NCI-H2081 treated with DMSO at 0.1 percent for 48 hours (cell line): ENCODE results near the gene FMO4.
A peak's percentile ranks its signal among the peaks of the same experiment; 100 is the strongest.
"Not testable (repeated sequence)": the region's sequence is repeated elsewhere in the genome, so short reads cannot be mapped to it uniquely, and the experiment has no call there.

Experiments
- DNase-seq: peaks from one replicate; lab custom pipeline; 2025; lab: John Stamatoyannopoulos, UW

The FMO4 gene, protein sequence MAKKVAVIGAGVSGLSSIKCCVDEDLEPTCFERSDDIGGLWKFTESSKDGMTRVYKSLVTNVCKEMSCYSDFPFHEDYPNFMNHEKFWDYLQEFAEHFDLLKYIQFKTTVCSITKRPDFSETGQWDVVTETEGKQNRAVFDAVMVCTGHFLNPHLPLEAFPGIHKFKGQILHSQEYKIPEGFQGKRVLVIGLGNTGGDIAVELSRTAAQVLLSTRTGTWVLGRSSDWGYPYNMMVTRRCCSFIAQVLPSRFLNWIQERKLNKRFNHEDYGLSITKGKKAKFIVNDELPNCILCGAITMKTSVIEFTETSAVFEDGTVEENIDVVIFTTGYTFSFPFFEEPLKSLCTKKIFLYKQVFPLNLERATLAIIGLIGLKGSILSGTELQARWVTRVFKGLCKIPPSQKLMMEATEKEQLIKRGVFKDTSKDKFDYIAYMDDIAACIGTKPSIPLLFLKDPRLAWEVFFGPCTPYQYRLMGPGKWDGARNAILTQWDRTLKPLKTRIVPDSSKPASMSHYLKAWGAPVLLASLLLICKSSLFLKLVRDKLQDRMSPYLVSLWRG

DNA sequence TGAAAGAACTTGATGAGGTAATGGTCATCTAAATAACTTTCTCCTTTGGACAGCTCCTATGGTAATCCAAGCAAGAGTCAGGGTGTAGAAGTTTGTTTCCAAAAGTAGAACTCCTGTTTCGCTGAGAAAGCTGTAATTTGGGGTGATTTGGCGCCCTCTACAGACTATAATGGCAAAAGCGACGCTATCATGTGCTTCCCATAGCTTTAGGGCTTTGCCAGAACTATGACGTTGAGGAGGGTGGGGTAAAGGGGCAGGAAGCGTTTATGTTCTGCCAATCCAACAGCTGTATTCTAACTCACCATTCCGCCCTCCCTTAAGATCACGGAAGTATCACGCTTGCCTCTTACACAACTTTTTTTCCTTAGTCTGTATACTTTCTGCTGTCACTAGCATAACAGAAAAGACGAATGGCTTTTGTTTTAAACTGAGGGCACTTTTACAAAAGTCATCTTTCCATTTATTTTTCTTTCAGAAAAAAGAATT is at the start of gene FMO4:
Gene FMO4 (plus strand): TSS at position 349 of the 486 bp plus-strand sequence. CDS start 5,643 bp downstream, outside the sequence.
- DNase-seq = peak; percentile 90

DNA sequence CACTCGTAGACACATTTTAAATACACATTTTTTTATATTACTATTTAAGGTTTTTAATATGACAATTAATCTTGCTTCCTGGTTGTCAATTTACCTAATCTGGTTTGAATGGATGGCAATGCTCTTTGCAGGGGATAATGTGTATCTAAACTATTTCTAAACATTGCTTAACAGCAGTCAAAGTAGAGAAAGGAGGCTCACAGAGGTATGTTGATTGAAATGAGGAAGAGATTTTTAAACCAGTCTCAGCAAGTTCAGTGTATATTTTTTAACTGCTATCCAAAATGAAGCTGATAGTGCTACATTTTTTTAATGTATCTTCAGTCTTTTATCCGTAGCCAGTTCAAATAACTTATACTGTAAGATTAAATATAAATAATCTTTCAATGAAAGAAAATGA is 48.3 kb upstream of the FMO4 start:
- no peak for DNase-seq

DNA sequence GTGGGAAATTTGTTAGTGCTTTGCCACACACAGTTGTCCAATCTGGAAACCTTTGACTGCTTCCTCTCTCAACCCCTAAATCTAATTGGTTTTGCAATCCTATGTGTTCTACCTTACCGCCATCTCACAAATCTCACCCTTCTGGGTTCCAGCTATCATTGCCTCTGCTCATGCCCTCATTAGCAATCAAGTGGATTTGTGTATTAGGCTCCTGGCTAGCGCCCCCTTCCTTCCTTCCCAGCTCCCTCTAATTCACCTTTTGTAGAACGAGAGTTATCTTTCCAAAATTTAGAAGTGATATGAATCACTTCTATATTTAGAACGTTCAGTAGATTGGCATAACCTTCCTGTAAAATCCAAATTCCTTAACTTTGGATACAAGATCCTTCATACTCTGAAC is 47.1 kb upstream of the FMO4 start:
- DNase-seq = no peak

DNA sequence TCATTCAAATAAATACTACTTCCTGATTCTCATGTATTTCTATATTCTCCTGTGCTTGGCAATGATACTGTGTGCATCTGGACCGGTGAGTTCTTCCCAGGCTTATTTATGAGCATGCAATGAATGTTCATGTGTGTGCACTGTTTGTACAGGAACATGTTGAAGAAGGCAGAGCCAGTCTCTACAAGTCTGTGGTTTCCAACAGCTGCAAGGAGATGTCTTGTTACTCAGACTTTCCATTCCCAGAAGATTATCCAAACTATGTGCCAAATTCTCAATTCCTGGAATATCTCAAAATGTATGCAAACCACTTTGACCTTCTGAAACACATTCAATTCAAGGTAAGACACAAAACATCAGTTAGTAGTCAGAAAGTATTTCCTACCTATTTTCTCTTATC is 46.6 kb upstream of the FMO4 start:
- no peak for DNase-seq

DNA sequence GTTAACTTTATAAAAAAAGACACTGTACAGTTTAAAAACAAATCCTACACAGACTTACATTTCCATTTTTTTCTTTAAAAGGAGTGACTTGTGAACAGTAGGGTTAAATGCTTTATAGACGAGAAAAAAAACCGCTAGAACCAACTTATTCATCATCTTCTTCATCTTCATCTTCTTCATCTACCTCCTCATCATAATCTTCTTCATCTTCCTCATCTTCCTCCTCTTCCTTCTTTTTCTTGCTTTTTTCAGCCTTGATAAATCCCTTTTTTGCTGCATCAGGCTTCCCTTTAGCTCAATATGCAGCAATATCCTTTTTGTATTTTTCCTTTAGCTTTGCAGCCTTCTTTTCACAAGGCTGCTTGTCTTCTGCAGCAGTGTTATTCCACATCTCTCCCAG is 43.2 kb upstream of the FMO4 start:
- DNase-seq = no peak

DNA sequence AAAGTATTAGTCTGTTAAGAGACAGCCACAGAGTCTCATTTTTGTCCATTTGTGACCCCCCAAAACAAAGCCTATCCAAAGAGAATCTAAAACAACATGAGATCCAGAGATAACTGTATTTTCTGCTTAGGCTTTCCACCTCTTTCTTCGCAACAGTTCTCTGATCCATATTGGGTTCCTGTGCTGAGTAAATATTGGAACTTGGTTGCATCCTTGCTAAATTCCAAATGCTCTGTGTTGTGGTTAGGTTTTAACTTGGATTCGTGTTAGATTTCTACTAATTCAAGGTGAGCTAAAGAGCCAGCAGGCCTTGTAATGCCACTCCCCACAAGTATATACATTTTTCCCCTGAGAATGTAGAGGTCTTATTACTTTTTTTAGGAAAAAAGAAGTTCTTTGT is 36.4 kb upstream of the FMO4 start:
- DNase-seq = no peak

DNA sequence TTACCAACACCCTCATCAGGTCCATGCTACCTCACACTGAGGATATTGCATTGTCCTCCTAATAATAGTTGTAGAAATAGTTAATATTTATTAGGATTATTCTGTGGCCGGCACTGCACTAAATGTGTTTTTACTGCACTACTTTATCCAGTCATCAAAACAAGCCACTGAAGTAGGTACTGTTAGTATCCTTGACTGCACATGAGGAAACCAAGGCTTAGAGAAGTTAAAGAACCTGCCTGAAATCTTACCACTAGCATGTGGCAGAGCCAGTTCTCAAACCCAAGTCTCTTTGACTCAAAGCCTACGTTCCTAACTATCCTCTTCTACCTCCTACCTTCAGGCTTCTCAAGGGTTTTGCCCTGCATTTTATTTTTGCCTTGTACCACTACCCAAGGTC is 34.7 kb upstream of the FMO4 start:
- no peak for DNase-seq

DNA sequence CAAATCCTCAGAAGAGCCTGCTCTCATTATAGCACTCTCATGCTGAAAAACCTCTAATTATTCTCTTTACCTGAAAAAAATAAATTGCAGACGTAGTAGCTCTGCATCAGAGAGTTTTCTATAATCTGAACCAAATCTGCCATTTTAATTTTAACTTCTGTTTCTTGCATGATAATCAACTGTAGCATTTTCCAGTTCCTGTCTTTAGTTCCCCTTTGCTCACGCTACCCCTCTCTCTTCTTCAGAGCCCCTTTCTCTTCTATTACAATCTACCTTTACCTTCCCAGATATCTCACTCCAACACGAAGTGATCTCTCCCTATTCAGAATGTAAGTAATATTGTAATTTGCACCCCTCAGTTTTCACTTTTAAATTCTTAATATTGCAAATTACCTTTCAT is 34.3 kb upstream of the FMO4 start:
- no peak for DNase-seq

DNA sequence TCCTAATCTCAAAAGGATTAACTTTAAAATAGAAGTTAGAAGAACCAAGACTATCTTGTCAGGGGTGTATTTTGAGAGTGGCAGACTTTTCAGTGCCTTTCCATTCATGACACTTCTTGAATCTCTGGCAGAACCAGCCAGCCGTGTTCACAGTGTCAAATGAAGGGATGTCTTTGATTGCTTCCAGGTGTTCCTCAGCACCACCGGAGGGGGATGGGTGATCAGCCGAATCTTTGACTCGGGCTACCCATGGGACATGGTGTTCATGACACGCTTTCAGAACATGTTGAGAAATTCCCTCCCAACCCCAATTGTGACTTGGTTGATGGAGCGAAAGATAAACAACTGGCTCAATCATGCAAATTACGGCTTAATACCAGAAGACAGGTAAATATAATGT is 33.4 kb upstream of the FMO4 start:
- no peak for DNase-seq

DNA sequence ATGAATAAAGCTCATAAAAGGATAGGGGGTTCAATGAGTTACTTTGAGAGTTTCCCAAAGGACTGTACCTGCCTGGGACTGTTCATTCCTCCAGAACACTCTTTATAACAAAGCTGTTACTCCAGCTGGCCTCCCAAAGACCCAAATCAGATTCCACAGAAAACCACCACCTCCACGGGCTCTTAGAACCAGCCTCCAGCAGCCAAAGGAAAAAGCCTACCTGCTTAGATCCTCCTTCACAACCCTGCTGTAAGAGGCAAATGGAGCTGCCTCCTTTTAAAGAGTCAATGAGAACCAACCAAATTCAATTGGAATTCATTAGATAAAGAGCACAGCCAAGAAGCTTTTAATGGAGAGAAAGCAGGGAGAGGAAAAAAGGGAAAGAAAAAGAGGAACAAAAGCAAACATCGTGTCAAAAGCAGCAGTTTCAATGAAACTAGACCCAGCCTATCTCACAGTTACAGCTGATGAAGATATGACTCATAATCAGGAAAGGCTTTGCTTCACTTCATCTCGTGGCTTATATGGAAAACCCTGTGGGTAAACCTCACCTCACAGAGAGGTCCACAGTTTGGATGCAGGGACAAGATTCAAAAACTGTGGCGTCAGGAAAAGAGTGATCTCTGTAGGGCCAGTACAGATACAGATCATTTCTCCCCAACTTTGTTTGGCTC is 27.8 kb upstream of the FMO4 start:
- DNase-seq = no peak

DNA sequence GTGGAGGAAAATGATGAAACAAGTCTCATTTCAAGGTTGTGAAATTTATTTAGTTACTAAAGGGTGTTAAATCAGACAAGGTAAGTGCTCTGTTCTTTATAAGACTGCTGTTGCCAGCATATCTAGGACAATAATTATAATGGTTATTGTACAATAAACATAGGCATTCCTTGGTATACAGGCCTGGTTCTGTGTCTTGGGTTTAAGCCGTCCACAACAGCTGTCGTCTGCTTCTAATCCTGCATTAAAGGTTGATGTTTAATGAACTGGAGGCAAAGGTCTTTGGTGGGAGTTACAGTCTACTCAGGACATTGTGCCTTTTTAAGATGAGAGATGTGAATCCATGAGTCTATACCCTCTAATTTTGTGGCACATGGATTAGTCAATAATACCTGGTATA is 23.4 kb upstream of the FMO4 start:
- no peak for DNase-seq

DNA sequence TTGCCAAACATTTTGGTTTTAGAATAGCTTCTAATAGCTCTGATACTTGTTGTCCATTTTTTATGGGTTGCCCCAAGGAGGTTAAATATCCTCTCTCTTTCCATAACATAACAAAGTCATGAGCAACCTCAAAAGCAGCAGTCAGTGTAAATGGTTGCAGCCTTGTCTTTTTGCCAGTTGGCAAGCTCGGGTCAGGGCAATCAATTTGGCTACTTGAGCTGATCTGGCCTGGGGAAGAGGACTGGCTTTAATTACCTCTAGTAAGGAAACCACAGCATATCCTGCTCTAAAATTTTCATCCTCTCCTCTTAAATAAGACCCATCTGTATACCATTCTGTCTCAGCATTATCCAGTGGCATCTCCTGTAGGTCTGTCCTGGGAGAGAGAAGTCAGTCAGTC is 21.2 kb upstream of the FMO4 start:
- DNase-seq = no peak

DNA sequence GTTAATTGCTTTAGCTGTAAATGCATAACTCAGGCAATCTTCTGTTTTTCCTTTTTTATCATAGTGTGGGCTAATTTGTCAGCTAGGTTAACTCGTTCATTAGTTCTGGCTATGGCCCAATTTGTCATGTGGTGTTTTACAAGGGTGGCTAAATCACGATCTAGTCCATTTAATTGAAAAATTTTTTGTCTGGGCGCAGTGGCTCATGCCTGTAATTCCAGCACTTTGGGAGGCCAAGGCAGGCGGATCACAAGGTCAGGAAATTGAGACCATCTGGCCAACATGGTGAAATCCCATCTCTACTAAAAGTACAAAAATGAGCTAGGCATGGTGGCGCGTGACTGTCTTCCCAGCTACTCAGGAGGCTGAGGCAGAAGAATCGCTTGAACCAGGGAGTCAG is 18.6 kb upstream of the FMO4 start:
- not testable (repeated sequence) for DNase-seq

DNA sequence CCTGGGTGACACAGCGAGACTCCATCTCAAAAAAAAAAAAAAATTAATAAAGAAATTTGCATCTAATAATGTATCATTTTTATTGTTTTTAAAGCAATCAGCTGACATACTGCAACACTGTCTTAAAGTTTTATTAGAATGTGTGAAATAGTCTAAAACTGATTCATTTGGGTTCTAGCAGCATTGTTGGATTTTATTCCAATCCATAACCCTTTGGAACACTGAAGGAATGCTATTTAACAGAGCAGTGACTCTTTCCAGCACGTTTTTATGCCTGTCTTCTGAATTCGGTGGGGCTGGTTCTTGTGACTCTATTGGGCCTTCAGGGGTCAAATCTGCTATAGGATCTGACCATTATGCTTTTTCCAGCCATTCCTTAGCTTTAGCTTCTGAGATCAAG is 18.2 kb upstream of the FMO4 start:
- DNase-seq = no peak

DNA sequence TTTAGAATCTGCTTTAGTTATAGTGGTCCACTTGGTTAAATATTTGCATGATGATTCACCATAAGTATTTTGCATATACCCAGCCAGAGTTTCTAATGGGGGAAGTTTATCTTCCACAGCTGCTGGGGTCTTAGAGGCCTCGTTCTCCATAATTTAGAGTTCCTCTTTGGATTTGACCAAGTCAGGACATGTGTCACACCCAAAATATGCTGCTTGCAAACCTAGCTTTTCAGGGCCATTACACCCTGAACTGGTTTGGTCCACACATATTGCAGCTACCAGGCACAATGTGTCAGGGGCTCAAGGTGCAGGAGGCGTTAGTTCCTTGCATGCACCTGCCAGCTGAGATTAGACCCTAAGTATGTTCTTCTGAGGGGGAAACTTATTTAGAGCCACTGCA is 17.1 kb upstream of the FMO4 start:
- no peak for DNase-seq

DNA sequence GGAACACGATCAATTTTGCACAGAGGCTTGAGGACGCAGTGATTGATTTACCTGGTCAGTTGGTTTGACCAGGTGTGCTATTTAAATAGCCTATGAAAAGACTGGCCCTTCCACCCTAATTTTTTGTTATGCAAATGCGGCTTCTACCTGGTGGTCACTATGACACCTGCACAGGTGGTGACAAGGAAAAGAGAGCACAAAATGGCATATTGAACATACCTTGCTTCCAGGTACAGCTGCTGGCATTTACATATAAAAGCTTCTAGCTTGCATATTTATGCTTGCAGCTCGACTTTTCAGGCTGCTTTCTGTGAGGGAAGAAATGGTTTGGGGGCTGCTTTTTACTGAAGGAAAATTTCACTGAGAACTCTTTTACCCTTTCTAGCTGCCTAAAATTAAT is 15.3 kb upstream of the FMO4 start:
- no peak for DNase-seq

DNA sequence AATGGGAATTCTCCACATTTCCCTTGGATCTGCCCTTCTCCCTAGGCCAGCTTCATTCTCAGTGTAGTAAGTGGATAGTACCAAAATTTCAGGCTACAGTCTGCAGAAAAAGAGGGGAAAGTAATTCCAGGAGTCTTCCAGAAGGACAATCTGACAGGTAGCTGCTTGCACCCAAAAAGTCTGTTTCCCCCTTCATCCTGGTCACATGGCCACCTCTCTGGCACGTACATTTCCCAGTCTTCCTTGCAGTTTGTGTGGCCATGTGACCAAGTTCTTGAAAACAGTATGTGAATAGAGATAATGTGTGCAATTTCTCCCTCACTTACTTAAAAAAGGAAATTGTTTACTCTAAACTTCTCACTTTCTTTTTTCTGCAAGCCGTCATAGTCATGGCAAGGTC is 14.6 kb upstream of the FMO4 start:
- DNase-seq = no peak

DNA sequence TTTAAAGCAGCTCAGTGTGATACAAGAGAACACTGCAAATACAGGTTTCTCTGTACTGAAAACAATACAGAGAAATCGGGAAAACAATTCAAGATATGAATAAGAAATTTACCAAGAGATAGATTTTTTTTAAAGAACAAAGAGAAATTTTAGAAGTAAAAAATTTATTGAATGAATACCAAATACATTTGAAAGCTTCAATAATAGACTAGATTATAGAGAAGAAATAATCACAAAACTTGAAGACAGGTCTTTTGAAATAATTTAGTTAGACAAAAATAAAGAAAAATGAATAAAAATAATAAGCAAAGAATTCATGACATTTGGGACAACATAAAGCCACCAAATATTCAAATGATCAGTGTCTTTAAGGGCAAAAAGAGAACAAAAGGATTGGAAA is 13.6 kb upstream of the FMO4 start:
- DNase-seq = no peak

DNA sequence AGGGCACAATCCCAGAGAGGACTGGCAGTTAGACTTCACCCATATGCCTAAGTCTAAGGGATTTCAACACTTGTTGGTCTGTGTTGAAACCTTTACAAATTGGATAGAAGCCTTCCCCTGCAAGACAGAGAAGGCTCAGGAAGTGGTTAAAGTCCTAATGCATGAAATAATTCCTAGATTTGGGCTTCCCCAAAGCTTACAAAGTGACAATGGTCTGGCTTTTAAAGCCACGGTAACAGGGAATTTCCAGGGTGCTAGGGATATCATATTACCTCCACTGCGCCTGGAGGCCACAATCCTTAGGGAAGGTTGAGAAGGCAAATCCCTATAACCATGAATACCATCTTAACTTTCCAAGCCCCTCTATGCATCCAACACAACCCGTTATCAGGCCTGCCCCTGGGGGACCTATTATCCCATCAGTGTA is 3.3 kb upstream of the FMO4 start:
- DNase-seq = no peak

DNA sequence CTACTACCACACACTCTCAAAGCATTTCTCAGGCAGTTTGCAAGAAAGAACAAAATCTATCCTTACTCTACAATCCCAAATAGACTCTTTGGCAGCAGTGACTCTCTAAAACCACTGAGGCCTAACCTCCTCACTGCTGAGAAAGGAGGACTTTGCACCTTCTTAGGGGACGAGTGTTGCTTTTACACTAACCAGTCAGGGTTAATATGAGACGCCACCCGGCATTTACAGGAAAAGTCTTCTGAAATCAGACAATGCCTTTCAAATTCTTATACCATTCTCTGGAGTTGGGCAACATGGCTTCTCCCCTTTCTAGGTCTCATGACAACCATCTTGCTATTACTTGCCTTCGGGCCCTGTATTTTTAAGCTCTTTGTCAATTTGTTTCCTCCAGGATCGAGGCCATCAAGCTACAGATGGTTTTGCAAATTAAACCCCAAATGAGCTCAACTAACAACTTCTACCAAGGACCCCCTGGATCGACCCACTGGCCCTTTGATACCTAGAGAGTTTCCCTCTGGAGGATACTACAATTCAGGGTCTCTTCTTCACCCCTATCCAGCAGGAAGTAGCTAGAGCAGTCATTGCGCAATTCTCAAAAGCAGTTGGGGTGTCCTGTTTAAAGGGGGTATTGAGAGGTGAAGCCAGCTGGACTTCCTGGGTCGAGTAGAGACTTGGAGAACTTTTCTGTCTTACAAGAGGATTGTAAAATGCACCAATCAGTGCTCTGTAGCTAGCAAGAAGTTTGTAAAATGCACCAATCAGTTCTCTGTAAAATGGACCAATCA is 2.0 kb upstream of the FMO4 start:
- no peak for DNase-seq

DNA sequence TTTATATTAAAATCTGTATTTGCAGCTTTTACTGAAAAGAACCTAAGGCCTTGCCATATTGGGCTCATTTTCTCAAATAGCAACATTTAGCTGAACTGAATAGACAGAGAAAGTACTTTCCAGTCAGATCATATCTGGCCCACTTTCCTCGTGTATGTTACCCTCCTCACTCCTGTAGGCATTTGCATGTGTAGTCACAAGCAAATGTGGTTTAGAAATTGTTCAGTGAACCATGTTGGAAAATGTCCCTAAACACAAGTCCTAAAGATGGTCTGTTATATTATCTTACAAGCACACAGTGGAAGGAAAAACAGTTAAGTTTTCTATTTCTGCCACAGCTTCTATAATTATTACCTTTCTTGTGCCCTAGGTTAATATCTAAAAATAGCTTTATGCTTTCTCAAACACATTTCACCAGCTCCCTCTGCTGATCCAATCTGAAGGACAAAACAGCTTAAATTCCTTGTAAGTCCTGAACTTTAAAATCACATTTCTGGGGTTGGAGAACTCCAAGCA is 606 bp upstream of the FMO4 start:
- DNase-seq = no peak

DNA sequence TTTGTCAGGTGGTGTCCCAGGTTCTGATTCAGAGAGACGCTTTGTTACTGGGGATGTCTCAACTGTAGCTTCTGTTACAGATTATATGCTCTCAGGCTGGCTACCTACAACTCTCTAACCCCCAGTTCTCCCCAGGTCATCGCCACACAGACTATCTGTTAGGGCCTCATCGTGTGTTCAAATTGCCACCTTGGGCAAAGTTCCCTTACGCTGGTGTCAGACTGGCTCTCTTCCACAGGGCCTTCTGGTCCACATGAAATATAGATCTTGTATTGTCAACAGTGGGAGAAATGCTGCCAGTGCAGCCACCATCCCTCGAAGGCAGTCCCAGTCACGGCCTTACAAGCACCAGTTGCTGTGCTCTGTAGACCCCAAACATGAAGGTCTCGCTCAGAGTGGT is 15.3 kb downstream of the FMO4 start:
- no peak for DNase-seq
